HepG2 (cell line): ENCODE data around the gene PRKCD. TPM values are rescaled to one million over a fixed set of nuclear protein-coding genes. Genes with fewer than 3 reads are reported as not detected.

Source experiments
- BHLHE40 ChIP-seq: IDR thresholded peaks from 2 replicates; pipeline ENCODE4 v1.6.1; 2011; ENCODE audit warnings: low read length, improper control_type of control experiment
- FOXA3 ChIP-seq: IDR thresholded peaks from 2 replicates; pipeline ENCODE4 v1.6.1; 2016; ENCODE audit warnings: missing genetic modification reagents, missing compliant biosample characterization
- FOXP1 ChIP-seq, 2 experiments: fragments of 450-650 bp in 1 of 2; IDR thresholded peaks; 2 replicates each; pipeline ENCODE4 v1.6.1; 2017 to 2018; ENCODE audit warnings: antibody characterized with exemption in 1 of 2
- HMGA1 ChIP-seq: sonication (generic); formaldehyde crosslinking; conservative IDR thresholded peaks from 2 replicates; pipeline ENCODE4 v1.4.0; 2020; ENCODE audit warnings: missing genetic modification reagents
- HNRNPLL ChIP-seq: fragments of 200-400 bp; formaldehyde crosslinking; IDR thresholded peaks from 2 replicates; pipeline ENCODE4 v1.6.1; 2017; ENCODE audit warnings: mild to moderate bottlenecking, low read depth, low read length; ENCODE audit not compliant: poor library complexity, severe bottlenecking
- KDM5A ChIP-seq: fragments of 200-600 bp; sonication (generic); IDR thresholded peaks from 2 replicates; pipeline ENCODE4 v1.7.0; 2018; ENCODE audit warnings: antibody characterized with exemption, mild to moderate bottlenecking, low read length, borderline replicate concordance
- KLF13 ChIP-seq: sonication (generic); formaldehyde crosslinking; IDR thresholded peaks from 2 replicates; pipeline ENCODE4 v1.4.0; 2020; ENCODE audit warnings: mild to moderate bottlenecking, missing genetic modification reagents
- KLF16 ChIP-seq, 2 experiments: sonication (generic) in 1 of 2; formaldehyde crosslinking in 1 of 2; IDR thresholded peaks; 2 replicates each; pipeline versions ENCODE4 v1.6.1 to v1.8.0; 2016 to 2023; ENCODE audit warnings: missing genetic modification reagents in 2 of 2, missing compliant biosample characterization in 1 of 2
- MEIS2 ChIP-seq: sonication (generic); formaldehyde crosslinking; IDR thresholded peaks from 2 replicates; pipeline ENCODE4 v1.9.0; 2021; ENCODE audit warnings: mild to moderate bottlenecking, missing genetic modification reagents
- NKX3-1 ChIP-seq: sonication (generic); formaldehyde crosslinking; IDR thresholded peaks from 2 replicates; pipeline ENCODE4 v1.5.0; 2020; ENCODE audit warnings: missing genetic modification reagents
- NR1H2 ChIP-seq: sonication (generic); formaldehyde crosslinking; IDR thresholded peaks from 2 replicates; pipeline ENCODE4 v1.8.1; 2022; ENCODE audit warnings: low read depth, missing genetic modification reagents, borderline replicate concordance
- RBAK ChIP-seq: sonication (generic); formaldehyde crosslinking; IDR thresholded peaks from 2 replicates; pipeline ENCODE4 v1.5.1; 2020; ENCODE audit warnings: mild to moderate bottlenecking, missing genetic modification reagents
- RBM22 ChIP-seq: fragments of 200-400 bp; formaldehyde crosslinking; optimal IDR thresholded peaks from 2 replicates; pipeline ENCODE3; 2017; ENCODE audit warnings: mild to moderate bottlenecking, low read length, moderate library complexity
- SCMH1 ChIP-seq: sonication (generic); formaldehyde crosslinking; IDR thresholded peaks from 2 replicates; pipeline ENCODE4 v1.9.0; 2021; ENCODE audit warnings: missing genetic modification reagents, mild to moderate bottlenecking, borderline replicate concordance
- SOX6 ChIP-seq, 2 experiments: fragments of 450-650 bp in 1 of 2; sonication (generic) in 1 of 2; formaldehyde crosslinking in 1 of 2; IDR thresholded peaks; 2 replicates each; pipeline versions ENCODE4 v1.4.0 to v1.6.1; 2017 to 2020; ENCODE audit warnings: antibody characterized with exemption in 1 of 2, mild to moderate bottlenecking in 1 of 2, missing genetic modification reagents in 1 of 2
- SPEN ChIP-seq: sonication (generic); formaldehyde crosslinking; IDR thresholded peaks from 2 replicates; pipeline ENCODE4 v1.5.1; 2020; ENCODE audit warnings: low read depth, mild to moderate bottlenecking, missing genetic modification reagents
- SRSF1 ChIP-seq: fragments of 200-400 bp; formaldehyde crosslinking; optimal IDR thresholded peaks from 2 replicates; pipeline ENCODE3; 2017; ENCODE audit warnings: mild to moderate bottlenecking, low read depth, low read length, moderate library complexity
- SRY ChIP-seq: sonication (generic); formaldehyde crosslinking; IDR thresholded peaks from 2 replicates; pipeline ENCODE4 v1.8.0; 2022; ENCODE audit warnings: mild to moderate bottlenecking, missing genetic modification reagents
- TBX2 ChIP-seq: sonication (generic); formaldehyde crosslinking; IDR thresholded peaks from 2 replicates; pipeline ENCODE4 v1.5.0; 2020; ENCODE audit warnings: missing genetic modification reagents, mild to moderate bottlenecking, borderline replicate concordance
- TFE3 ChIP-seq: IDR thresholded peaks from 2 replicates; pipeline ENCODE4 v1.6.1; 2016
- ZFP1 ChIP-seq: IDR thresholded peaks from 2 replicates; pipeline ENCODE4 v1.6.1; 2016
- ZNF124 ChIP-seq: sonication (generic); formaldehyde crosslinking; IDR thresholded peaks from 2 replicates; pipeline ENCODE4 v1.4.0; 2020; ENCODE audit warnings: missing genetic modification reagents
- ZNF460 ChIP-seq: sonication (generic); formaldehyde crosslinking; IDR thresholded peaks from 2 replicates; pipeline ENCODE4 v1.5.1; 2020; ENCODE audit warnings: missing genetic modification reagents, mild to moderate bottlenecking, borderline replicate concordance
- ZNF484 ChIP-seq: sonication (generic); formaldehyde crosslinking; IDR thresholded peaks from 2 replicates; pipeline ENCODE4 v1.5.1; 2020; ENCODE audit warnings: mild to moderate bottlenecking, low read depth, missing genetic modification reagents, borderline replicate concordance
- ZNF530 ChIP-seq: sonication (generic); formaldehyde crosslinking; IDR thresholded peaks from 2 replicates; pipeline ENCODE4 v1.5.0; 2020; ENCODE audit warnings: low read depth, mild to moderate bottlenecking, missing genetic modification reagents
- ZNF674 ChIP-seq: sonication (generic); formaldehyde crosslinking; IDR thresholded peaks from 2 replicates; pipeline ENCODE4 v1.5.0; 2020; ENCODE audit warnings: low read depth, mild to moderate bottlenecking, missing genetic modification reagents
- ZNF766 ChIP-seq: sonication (generic); formaldehyde crosslinking; IDR thresholded peaks from 2 replicates; pipeline ENCODE4 v1.5.0; 2020; ENCODE audit warnings: missing genetic modification reagents, borderline replicate concordance
- ZNF800 ChIP-seq: sonication (generic); formaldehyde crosslinking; IDR thresholded peaks from 2 replicates; pipeline ENCODE4 v1.4.0; 2020; ENCODE audit warnings: missing genetic modification reagents
- ZNF891 ChIP-seq: sonication (generic); formaldehyde crosslinking; IDR thresholded peaks from 2 replicates; pipeline ENCODE4 v1.5.0; 2020; ENCODE audit warnings: mild to moderate bottlenecking, missing genetic modification reagents
- ZSCAN12 ChIP-seq: sonication (generic); formaldehyde crosslinking; IDR thresholded peaks from 2 replicates; pipeline ENCODE4 v1.9.0; 2021; ENCODE audit warnings: mild to moderate bottlenecking, missing genetic modification reagents
- ZSCAN9 ChIP-seq: IDR thresholded peaks from 2 replicates; pipeline ENCODE4 v1.6.1; 2016; ENCODE audit warnings: borderline replicate concordance
- polyA plus RNA-seq, 8 experiments: library from polyadenylated mRNA; depleted of rRNA in 3 of 8; stranded (reverse) in 7 of 8; unstranded in 1 of 8; fragments of >200 nt; fragmentation: Illumina TruSeq in 4 of 8; extraction: Trizol in 4 of 8; gene quantifications; 2 replicates each; pipeline versions ENCODE4 v1.2.1 to v1.2.3, GENCODE V29; 2011 to 2016; ENCODE audit warnings: low read depth in 4 of 8, missing spikeins in 1 of 8, mixed read lengths in 1 of 8; ENCODE audit not compliant: insufficient read depth in 1 of 8
- total RNA-seq, 5 experiments: library from RNA; depleted of rRNA; stranded (reverse); fragments of >200 nt; fragmentation: Illumina TruSeq; extraction: Trizol; gene quantifications; 2 replicates each; pipeline ENCODE4 v1.2.3, GENCODE V29; 2016; ENCODE audit warnings: low read depth in 1 of 5

PRKCD gene
- total and polyA plus RNA-seq, 2 of the 13 experiments (the other 11 are each of a cell fraction or from before 2014, with no cell fraction given), result 1.6 to 40.7 TPM

GRCh38 chr3:53230041-53230621, 69.1 kb downstream of the PRKCD start (continued):
- TF ChIP-seq KDM5A (no peak), ZNF766 (no peak), ZNF484 (CRISPR knock-in tag) (no peak), ZSCAN9 (no peak), TBX2 (CRISPR knock-in tag) (no peak), KLF16 (CRISPR knock-in tag; IDR thresholded peaks at IDR 0.05) (no peak), TFE3 (no peak), RBAK (CRISPR knock-in tag) (no peak), NKX3-1 (CRISPR knock-in tag) (no peak), HNRNPLL (no peak), FOXA3 (CRISPR knock-in tag) (no peak), ZNF800 (CRISPR knock-in tag) (no peak), ZNF460 (no peak), HMGA1 (CRISPR knock-in tag) (no peak), MEIS2 (no peak), NR1H2 (CRISPR knock-in tag) (no peak), ZNF124 (CRISPR knock-in tag) (no peak), FOXP1 (IDR thresholded peaks at IDR 0.05) (no peak), FOXP1 (CRISPR knock-in tag; IDR thresholded peaks at IDR 0.05) (no peak), KLF13 (no peak), ZNF530 (CRISPR knock-in tag) (no peak), ZSCAN12 (CRISPR knock-in tag) (no peak), ZFP1 (no peak), SPEN (CRISPR knock-in tag) (no peak), SRSF1 (no peak), RBM22 (peak; percentile 9), ZNF891 (CRISPR knock-in tag) (no peak), SRY (CRISPR knock-in tag) (no peak), ZNF674 (no peak), SCMH1 (CRISPR knock-in tag) (no peak), BHLHE40 (no peak), SOX6 (IDR thresholded peaks at IDR 0.05) (no peak), SOX6 (CRISPR knock-in tag; IDR thresholded peaks at IDR 0.05) (no peak)
